Measurements from ENCODE around the gene TWSG1.

DNA sequence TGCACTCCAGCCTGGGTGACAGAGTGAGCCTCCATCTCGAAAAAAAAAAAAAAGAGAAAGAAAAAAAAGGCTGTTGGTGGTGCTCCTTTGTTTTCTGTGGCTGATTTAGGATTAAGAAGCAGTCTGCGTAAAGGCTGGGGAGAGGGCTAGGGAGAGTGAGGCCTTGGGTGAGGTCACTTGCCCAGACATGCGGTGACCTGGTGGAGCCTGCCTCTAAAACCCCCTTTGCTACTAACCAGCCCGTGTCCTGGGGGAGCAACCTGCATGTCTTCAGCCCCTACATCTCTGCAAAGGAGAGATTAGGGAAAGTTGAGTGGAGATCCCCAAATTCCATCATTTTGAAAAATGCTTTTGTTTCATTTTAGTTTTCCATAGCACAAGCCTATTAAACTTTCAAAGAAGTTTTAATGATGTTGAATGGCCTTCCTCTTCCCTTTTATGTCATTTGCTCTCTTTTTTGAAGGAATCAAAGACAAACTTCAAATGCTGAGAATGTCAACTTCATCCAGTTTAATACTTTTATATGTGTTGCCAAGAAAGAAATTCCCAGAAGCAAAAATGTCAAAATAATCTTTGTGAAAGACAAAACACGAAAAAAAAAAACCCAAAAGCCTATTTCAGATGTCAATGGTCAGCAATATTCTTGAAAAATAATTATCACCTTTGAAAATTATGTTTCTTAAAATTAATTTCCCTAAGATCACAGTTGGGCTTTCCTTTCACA lies 101.8 kb downstream of the TWSG1 start:
- TF ChIP-seq YY1 (IDR thresholded peaks at IDR 0.05; ENCODE audit: low read depth) (no peak), FOXM1 (IDR thresholded peaks at IDR 0.05; ENCODE audit: borderline replicate concordance, low read depth) (no peak), RAD21 (IDR thresholded peaks at IDR 0.05; ENCODE audit: low read depth) (no peak), TAF1 (IDR thresholded peaks at IDR 0.05; ENCODE audit: low read depth) (no peak), EP300 (IDR thresholded peaks at IDR 0.05; ENCODE audit: borderline replicate concordance) (no peak)
- TF ChIP-seq, protein P1, sequence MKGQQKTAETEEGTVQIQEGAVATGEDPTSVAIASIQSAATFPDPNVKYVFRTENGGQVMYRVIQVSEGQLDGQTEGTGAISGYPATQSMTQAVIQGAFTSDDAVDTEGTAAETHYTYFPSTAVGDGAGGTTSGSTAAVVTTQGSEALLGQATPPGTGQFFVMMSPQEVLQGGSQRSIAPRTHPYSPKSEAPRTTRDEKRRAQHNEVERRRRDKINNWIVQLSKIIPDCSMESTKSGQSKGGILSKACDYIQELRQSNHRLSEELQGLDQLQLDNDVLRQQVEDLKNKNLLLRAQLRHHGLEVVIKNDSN (IDR thresholded peaks at IDR 0.05): no peak

All from Ishikawa (cell line).